ENCODE measurements around the gene PHACTR2.

- TF ChIP-seq CTCF (IDR thresholded peaks at IDR 0.05 in 4 of 5, conservative IDR thresholded peaks at IDR 0.05 in 1 of 5) (no peak), POLR2A (IDR thresholded peaks at IDR 0.05) (no peak)
Measured at GRCh38 chr6:143691155-143691554, 13.4 kb downstream of the PHACTR2 start.
